GM23338 (cell line): ENCODE data around the gene ERO1B. TPM values are rescaled to one million over a fixed set of nuclear protein-coding genes. Genes with fewer than 3 reads are reported as not detected.

Experiments
- ATAC-seq: fragments of 200-7000 bp; cut with Tn5 transposase; 3 replicates; pipeline ENCODE4 v1.9.1; 2020
- DNase-seq: peaks from one replicate; pipeline ENCODE4 v3.0.0-alpha.2; 2015; ENCODE audit warnings: low spot score
- H2AFZ ChIP-seq: fragments of 200-600 bp; sonication (generic); 2 replicates; pipeline ENCODE4 v1.8.0; 2016; ENCODE audit warnings: antibody characterized with exemption, mild to moderate bottlenecking, moderate library complexity
- H3F3A ChIP-seq: fragments of 200-600 bp; sonication (generic); replicated peaks from 2 replicates; pipeline ENCODE4 v1.8.0; 2017; ENCODE audit warnings: antibody characterized with exemption, mixed run types, low read depth
- H3K27ac ChIP-seq: fragments of 200-600 bp; sonication (generic); 2 replicates; pipeline ENCODE4 v1.6.1; 2016; ENCODE audit warnings: low read depth
- H3K27me3 ChIP-seq: fragments of 200-600 bp; sonication (generic); 2 replicates; pipeline ENCODE4 v1.8.0; 2016; ENCODE audit warnings: mild to moderate bottlenecking, mixed run types, moderate library complexity; ENCODE audit not compliant: insufficient read depth
- H3K36me3 ChIP-seq: fragments of 200-600 bp; sonication (generic); 2 replicates; pipeline ENCODE4 v1.8.0; 2016; ENCODE audit warnings: mild to moderate bottlenecking; ENCODE audit not compliant: insufficient read depth
- H3K4me1 ChIP-seq: fragments of 200-600 bp; sonication (generic); 2 replicates; pipeline ENCODE4 v1.8.0; 2016; ENCODE audit warnings: mild to moderate bottlenecking, moderate library complexity; ENCODE audit not compliant: insufficient read depth
- H3K4me2 ChIP-seq: fragments of 200-600 bp; sonication (generic); 2 replicates; pipeline ENCODE4 v1.7.1; 2017; ENCODE audit warnings: mixed run types
- H3K4me3 ChIP-seq: fragments of 200-600 bp; sonication (generic); 2 replicates; pipeline ENCODE4 v1.6.1; 2016; ENCODE audit warnings: mixed run types
- H3K79me2 ChIP-seq: fragments of 200-600 bp; sonication (generic); replicated peaks from 2 replicates; pipeline ENCODE4 v1.8.0; 2017; ENCODE audit warnings: mild to moderate bottlenecking; ENCODE audit not compliant: insufficient read depth
- H3K9me2 ChIP-seq: fragments of 200-600 bp; sonication (generic); 2 replicates; pipeline ENCODE4 v1.8.0; 2017; ENCODE audit not compliant: insufficient read depth
- H4K20me1 ChIP-seq: fragments of 200-600 bp; sonication (generic); replicated peaks from 2 replicates; pipeline ENCODE4 v1.8.0; 2017; ENCODE audit warnings: mild to moderate bottlenecking; ENCODE audit not compliant: insufficient read depth
- H3K27ac Mint-ChIP-seq: 2 replicates; pipeline ENCODE4 v1.8.0; 2020; ENCODE audit warnings: inconsistent platforms, mild to moderate bottlenecking, moderate library complexity, mixed read lengths
- H3K27me3 Mint-ChIP-seq: 3 replicates; pipeline ENCODE4 v1.8.0; 2022; ENCODE audit warnings: low read depth, mild to moderate bottlenecking, moderate library complexity, mixed read lengths, inconsistent platforms; ENCODE audit not compliant: insufficient read depth, poor library complexity
- H3K36me3 Mint-ChIP-seq: 3 replicates; pipeline ENCODE4 v1.8.0; 2021; ENCODE audit warnings: low read depth, mild to moderate bottlenecking, inconsistent platforms, moderate library complexity, mixed read lengths
- H3K4me1 Mint-ChIP-seq: 3 replicates; pipeline ENCODE4 v1.8.0; 2020; ENCODE audit warnings: mild to moderate bottlenecking, inconsistent platforms, mixed read lengths
- H3K4me3 Mint-ChIP-seq: 3 replicates; pipeline ENCODE4 v1.8.0; 2021; ENCODE audit warnings: moderate library complexity, mild to moderate bottlenecking, inconsistent platforms, mixed read lengths
- H3K9me3 Mint-ChIP-seq: 3 replicates; pipeline ENCODE4 v1.8.0; 2020; ENCODE audit warnings: moderate library complexity, mild to moderate bottlenecking, inconsistent platforms, mixed read lengths
- CREB1 ChIP-seq: fragments of 250-450 bp; sonication (Bioruptor Pico); IDR thresholded peaks from 2 replicates; pipeline ENCODE4 v1.5.0; 2020; ENCODE audit warnings: low read depth, mild to moderate bottlenecking, moderate library complexity
- EZH2 ChIP-seq: fragments of 200-600 bp; sonication (generic); IDR thresholded peaks from one replicate; pipeline ENCODE4 v1.8.0; 2017; ENCODE audit warnings: antibody characterized with exemption, mild to moderate bottlenecking, low read depth; ENCODE audit not compliant: unreplicated experiment
- EZH2phosphoT487 ChIP-seq: fragments of 200-600 bp; sonication (generic); IDR thresholded peaks from one replicate; pipeline ENCODE4 v1.8.1; 2018; ENCODE audit warnings: antibody characterized with exemption; ENCODE audit not compliant: unreplicated experiment
- POLR2AphosphoS5 ChIP-seq: IDR thresholded peaks from 2 replicates; pipeline ENCODE4 v1.6.1; 2016; ENCODE audit warnings: antibody characterized with exemption, low read depth
- STAT1 ChIP-seq: IDR thresholded peaks from one replicate; pipeline ENCODE4 v1.6.1; 2016; ENCODE audit warnings: antibody characterized with exemption; ENCODE audit not compliant: unreplicated experiment
- ZNF114 ChIP-seq: fragments of 250-450 bp; sonication (Bioruptor Pico); IDR thresholded peaks from 2 replicates; pipeline ENCODE4 v1.5.0; 2020; ENCODE audit warnings: mild to moderate bottlenecking, moderate library complexity
- ZNF331 ChIP-seq: fragments of 250-450 bp; sonication (Bioruptor Pico); IDR thresholded peaks from 2 replicates; pipeline ENCODE4 v1.5.0; 2020; ENCODE audit warnings: low read depth, mild to moderate bottlenecking, moderate library complexity
- polyA plus RNA-seq: library from polyadenylated mRNA; unstranded; fragments of >200 nt; fragmentation: Nextera tagmentation; extraction: Ambion mirVana; gene quantifications from 2 replicates; pipeline ENCODE4 v1.2.1, GENCODE V29; 2016
- total RNA-seq: library from RNA; depleted of rRNA; stranded (reverse); fragments of >200 nt; shearing (Covaris generic); gene quantifications from 2 replicates; pipeline ENCODE4 v1.2.3, GENCODE V29; 2014
- TF ChIP-seq, protein P1 (sequence below): IDR thresholded peaks from 2 replicates; pipeline ENCODE4 v1.6.1; 2016; ENCODE audit warnings: antibody characterized with exemption
- TF ChIP-seq, protein P2 (sequence below): fragments of 250-450 bp; sonication (Bioruptor Pico); IDR thresholded peaks from 2 replicates; pipeline ENCODE4 v1.5.0; 2020; ENCODE audit warnings: mild to moderate bottlenecking, moderate library complexity

Gene ERO1B
- total and polyA plus RNA-seq, 2 experiments from 2014 or later = 2.4 to 3.6 TPM

DNA sequence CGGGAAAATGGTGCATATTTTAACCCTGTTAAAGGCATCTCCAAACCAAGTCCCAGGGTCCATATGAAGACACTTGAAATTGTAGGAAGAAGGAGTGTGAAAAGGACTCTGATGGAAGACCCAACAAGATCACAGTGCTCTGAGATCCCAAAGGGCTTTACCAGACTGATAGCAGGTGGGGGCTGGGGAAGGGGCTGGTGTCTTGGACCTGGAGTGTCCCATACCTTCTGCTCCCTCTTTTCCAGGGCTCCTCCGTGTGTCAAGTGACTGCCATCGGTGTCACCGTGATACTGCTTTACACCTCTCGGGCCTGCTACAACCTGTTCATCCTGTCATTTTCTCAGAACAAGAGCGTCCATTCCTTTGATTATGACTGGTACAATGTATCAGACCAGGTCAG lies 102.1 kb downstream of the ERO1B start:
- Histone ChIP-seq H3K9me2 (no peaks in the 10 kb centered on the region), H3K27ac (no peak overlapping the region), H4K20me1 (no peaks in the 10 kb centered on the region), H3K27me3 (no peaks in the 10 kb centered on the region), H3F3A (no peaks in the 10 kb centered on the region), H3K4me1 (no peaks in the 10 kb centered on the region), H3K36me3 (no peaks in the 10 kb centered on the region), H3K4me3 (no peak overlapping the region), H3K4me2 (no peak overlapping the region), H2AFZ (no peak overlapping the region), H3K79me2 (no peaks in the 10 kb centered on the region)
- Mint-ChIP-seq H3K27me3 (peaks cover 5% of the 10 kb centered on the region), H3K9me3 (no peaks in the 10 kb centered on the region), H3K4me1 (peaks cover 3% of the 10 kb centered on the region; the same call in 2 of the 3 replicates), H3K27ac (no peak overlapping the region), H3K4me3 (no peak overlapping the region), H3K36me3 (peaks cover 8% of the 10 kb centered on the region; the same call in 2 of the 3 replicates)
- no peak for DNase-seq
- TF ChIP-seq POLR2AphosphoS5 (no peak), ZNF331 (CRISPR knock-in tag) (no peak), CREB1 (CRISPR knock-in tag) (no peak), ZNF114 (CRISPR knock-in tag) (no peak), EZH2phosphoT487 (no peak), EZH2 (no peak), STAT1 (no peak)
- TF ChIP-seq, protein P1, sequence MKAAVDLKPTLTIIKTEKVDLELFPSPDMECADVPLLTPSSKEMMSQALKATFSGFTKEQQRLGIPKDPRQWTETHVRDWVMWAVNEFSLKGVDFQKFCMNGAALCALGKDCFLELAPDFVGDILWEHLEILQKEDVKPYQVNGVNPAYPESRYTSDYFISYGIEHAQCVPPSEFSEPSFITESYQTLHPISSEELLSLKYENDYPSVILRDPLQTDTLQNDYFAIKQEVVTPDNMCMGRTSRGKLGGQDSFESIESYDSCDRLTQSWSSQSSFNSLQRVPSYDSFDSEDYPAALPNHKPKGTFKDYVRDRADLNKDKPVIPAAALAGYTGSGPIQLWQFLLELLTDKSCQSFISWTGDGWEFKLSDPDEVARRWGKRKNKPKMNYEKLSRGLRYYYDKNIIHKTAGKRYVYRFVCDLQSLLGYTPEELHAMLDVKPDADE = no peak
- TF ChIP-seq, protein P2, sequence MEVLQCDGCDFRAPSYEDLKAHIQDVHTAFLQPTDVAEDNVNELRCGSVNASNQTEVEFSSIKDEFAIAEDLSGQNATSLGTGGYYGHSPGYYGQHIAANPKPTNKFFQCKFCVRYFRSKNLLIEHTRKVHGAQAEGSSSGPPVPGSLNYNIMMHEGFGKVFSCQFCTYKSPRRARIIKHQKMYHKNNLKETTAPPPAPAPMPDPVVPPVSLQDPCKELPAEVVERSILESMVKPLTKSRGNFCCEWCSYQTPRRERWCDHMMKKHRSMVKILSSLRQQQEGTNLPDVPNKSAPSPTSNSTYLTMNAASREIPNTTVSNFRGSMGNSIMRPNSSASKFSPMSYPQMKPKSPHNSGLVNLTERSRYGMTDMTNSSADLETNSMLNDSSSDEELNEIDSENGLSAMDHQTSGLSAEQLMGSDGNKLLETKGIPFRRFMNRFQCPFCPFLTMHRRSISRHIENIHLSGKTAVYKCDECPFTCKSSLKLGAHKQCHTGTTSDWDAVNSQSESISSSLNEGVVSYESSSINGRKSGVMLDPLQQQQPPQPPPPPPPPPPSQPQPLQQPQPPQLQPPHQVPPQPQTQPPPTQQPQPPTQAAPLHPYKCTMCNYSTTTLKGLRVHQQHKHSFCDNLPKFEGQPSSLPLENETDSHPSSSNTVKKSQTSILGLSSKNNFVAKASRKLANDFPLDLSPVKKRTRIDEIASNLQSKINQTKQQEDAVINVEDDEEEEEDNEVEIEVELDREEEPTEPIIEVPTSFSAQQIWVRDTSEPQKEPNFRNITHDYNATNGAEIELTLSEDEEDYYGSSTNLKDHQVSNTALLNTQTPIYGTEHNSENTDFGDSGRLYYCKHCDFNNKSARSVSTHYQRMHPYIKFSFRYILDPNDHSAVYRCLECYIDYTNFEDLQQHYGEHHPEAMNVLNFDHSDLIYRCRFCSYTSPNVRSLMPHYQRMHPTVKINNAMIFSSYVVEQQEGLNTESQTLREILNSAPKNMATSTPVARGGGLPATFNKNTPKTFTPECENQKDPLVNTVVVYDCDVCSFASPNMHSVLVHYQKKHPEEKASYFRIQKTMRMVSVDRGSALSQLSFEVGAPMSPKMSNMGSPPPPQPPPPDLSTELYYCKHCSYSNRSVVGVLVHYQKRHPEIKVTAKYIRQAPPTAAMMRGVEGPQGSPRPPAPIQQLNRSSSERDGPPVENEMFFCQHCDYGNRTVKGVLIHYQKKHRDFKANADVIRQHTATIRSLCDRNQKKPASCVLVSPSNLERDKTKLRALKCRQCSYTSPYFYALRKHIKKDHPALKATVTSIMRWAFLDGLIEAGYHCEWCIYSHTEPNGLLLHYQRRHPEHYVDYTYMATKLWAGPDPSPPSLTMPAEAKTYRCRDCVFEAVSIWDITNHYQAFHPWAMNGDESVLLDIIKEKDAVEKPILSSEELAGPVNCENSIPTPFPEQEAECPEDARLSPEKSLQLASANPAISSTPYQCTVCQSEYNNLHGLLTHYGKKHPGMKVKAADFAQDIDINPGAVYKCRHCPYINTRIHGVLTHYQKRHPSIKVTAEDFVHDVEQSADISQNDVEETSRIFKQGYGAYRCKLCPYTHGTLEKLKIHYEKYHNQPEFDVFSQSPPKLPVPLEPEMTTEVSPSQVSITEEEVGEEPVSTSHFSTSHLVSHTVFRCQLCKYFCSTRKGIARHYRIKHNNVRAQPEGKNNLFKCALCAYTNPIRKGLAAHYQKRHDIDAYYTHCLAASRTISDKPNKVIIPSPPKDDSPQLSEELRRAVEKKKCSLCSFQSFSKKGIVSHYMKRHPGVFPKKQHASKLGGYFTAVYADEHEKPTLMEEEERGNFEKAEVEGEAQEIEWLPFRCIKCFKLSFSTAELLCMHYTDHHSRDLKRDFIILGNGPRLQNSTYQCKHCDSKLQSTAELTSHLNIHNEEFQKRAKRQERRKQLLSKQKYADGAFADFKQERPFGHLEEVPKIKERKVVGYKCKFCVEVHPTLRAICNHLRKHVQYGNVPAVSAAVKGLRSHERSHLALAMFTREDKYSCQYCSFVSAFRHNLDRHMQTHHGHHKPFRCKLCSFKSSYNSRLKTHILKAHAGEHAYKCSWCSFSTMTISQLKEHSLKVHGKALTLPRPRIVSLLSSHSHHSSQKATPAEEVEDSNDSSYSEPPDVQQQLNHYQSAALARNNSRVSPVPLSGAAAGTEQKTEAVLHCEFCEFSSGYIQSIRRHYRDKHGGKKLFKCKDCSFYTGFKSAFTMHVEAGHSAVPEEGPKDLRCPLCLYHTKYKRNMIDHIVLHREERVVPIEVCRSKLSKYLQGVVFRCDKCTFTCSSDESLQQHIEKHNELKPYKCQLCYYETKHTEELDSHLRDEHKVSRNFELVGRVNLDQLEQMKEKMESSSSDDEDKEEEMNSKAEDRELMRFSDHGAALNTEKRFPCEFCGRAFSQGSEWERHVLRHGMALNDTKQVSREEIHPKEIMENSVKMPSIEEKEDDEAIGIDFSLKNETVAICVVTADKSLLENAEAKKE (CRISPR knock-in tag) = no peak
- no peak for ATAC-seq
